GM18951 (cell line): Measurements from ENCODE around the gene GAS6.

Experiments
- POLR2A ChIP-seq: IDR thresholded peaks from 4 replicates; pipeline ENCODE4 v1.6.1; 2011; ENCODE audit warnings: mild to moderate bottlenecking; ENCODE audit not compliant: insufficient read length, insufficient read depth; ENCODE audit errors: extremely low read depth
- in situ Hi-C: fragments of 300-500 bp; cut with MboI; formaldehyde crosslinking; loops from one replicate; pipeline ENCODE4 v1.12.0; 2022; ENCODE audit warnings: low sequenced_read_pairs, mixed read lengths, inconsistent platforms; ENCODE audit not compliant: unreplicated experiment

The GAS6 gene

DNA sequence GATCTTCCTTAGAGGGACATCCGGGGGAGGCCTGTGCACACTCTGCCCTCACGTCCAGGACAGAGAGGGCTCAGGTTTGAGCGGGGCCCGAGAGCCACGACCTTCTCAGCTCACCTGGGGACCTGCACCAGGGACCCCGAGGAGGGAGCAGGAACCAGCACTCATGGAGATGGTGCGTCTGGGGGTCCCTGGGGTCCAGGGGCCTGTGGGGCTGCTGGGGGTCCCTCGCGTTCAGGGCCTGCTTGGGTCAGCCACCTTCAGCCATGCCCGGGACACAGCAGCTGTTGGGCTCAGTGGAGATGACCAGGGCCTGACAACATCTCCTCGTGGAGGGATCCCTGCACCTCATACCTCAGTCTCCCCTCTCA is 57.8 kb downstream of the GAS6 start:
- TF ChIP-seq POLR2A: no peak
- in situ Hi-C loops: no loop called here

DNA sequence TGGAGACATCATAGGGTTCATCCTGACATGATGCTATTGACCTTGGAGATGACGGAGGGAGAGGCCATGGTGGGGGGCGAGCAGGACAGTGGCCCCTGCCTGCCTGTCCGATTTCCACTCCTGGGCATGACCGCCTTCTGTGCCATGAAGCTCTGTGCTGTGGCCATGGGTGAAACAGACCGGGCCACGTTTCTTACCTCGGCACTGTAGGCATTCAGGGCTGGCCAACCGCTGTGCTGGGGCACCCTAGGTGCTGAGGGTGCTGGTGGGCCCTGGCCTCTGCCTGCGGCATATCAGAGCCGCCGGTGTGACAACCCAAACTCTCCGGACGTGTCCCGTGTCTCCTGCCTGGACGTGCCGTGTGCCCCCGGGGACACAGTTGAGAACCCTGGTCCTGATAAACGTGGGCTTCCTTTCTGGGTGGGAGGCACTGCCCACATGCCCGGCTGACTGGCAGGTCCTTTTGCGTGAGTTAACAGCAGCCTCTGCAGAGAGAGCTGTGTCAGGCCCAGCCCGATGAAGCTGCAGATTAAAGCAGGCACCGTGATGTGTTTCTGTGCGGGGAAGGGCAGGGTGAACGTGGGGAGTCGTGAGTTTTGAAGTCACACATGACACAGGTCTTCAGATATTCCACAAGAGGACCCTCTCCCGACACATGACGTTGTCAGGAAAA is 58.3 kb downstream of the GAS6 start:
- in situ Hi-C loops: no loop called here
- no peak for TF ChIP-seq POLR2A

DNA sequence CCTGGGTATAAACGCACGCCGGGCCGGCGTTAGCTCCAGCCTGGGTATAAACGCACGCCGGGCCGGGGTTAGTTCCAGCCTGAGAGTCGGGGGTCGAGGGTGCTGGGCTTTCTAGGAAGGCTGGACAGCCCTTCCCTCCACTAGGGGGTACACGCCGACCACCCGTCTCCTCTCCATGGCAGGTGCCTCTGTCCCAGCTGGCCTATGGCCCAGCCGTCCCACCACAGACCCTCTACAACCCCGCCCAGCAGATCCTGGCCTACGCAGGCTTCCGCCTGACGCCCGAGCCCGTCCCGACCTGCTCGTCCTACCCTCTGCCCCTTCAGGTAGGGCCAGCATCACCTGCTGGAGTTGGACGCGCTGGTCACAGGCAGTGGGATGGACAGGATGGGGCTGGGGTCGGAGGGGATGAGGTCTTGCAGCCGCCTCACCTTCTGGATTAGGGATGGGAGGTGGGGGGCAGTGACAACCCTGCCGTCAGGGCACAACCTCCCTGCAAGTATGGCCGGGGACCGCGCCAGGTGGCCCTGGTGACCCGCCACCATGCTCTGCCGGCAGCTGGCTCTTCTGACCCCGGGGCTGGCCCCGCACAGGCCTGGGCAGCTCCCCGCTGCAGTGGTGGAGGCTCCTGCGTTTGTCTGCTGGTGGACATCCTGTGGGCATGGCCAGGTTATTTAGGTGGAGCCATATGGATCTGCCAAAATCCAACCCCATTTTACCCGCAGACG is 59.0 kb downstream of the GAS6 start:
- in situ Hi-C loops: no loop called here
- no peak for TF ChIP-seq POLR2A

DNA sequence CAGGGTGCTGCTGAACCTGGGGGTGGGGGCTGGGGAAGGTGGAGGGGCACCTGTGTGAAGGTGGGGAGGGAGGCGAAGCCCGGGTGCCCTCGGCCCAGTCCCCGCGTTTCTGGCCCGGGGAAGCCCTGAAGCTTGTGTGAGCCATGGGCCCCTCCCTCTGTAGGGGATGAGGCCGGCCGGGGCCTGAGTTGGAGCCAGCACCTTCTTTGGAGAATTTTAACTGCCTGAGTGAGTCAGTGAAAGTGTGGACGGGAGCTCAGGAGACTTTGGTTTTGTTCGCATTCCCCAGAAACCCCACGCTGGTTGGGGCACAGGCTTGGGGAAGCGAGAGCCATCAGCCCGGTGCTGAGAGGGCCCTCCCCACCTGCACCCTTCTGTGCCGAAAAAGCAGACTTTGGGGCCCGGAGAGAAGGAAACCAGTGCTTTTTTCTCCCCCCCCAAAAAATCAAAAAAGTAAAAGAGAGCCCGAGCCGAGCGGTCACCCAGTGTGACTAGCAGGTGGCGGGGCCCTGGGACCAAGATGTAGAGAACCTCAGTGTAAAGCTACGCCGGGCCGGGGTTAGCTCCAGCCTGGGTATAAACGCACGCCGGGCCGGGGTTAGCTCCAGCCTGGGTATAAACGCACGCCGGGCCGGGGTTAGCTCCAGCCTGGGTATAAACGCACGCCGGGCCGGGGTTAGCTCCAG is 59.7 kb downstream of the GAS6 start:
- no peak for TF ChIP-seq POLR2A
- in situ Hi-C loops: no loop called here

DNA sequence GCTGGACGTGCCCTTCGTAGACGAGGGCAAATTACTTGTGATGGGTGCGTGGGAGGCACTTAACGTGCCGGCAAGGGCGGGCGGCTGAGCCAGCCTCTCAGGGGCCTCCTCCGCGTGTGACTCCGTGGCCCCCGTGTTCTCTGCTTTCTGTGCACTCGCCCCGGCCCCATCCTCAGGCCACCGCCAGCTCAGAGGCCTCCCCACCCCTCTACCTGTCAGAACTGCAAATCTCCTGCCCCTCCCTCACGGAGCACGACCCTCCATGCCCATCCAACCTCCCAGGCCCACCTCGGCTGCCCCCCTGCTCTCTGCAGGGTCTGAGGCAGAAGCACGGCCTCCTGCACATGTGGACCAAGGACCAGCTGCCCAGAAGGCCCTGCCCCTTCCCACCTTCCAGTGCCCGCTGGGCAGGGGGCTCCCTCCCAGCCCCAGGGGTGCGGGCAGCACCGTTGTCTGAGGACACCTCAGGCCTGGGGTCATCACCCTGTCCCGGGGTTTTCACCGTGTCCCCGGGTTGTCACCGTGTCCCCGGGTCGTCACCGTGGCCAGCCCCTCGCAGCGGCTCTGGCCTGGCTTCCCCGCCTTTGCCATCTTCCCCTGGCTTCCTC is 60.4 kb downstream of the GAS6 start:
- TF ChIP-seq POLR2A: no peak
- in situ Hi-C loops: no loop called here

DNA sequence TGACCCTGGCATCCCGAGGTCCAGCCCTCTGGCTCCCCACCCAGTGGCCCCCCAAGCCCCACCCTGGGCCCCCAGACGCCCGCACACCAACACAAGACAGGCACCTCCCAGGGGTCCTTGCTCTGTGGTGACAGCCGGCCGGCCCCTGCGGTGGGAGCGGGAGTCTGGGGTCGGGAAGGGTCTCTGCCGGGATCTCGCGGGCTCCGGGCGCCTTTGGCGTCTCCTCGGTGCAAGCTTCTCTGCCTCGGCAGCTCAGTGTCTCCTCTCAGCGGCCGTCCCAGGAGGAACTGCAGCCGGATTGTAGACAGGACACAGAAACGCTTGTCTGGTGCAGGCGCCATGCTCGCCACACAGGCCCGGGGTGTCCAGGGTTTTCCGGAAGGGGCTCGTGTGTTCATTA is 61.1 kb downstream of the GAS6 start:
- in situ Hi-C loops: no loop called here
- no peak for TF ChIP-seq POLR2A

DNA sequence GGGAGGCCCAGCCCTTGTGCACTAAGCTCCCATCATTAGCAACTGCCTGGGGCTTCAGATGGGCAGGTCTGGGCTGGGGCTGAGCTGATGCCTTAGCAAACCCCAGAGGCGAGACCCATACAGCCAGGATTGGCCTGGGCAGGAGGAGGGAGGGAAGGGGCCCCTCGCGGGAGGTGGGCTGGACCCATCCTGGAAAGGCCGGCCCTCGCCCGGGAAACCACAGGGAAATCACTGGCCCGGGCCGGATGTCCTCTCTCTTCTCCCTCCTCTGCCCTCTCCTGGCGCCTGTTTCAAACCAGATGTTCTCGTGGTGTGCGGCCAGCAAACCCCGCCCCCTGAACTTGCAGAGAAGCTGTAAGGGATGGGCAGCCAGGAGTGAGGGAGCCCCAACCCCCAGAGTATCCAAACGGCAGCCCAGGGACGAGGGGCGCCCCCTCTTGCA is 61.8 kb downstream of the GAS6 start:
- in situ Hi-C loops: no loop called here
- TF ChIP-seq POLR2A: no peak

DNA sequence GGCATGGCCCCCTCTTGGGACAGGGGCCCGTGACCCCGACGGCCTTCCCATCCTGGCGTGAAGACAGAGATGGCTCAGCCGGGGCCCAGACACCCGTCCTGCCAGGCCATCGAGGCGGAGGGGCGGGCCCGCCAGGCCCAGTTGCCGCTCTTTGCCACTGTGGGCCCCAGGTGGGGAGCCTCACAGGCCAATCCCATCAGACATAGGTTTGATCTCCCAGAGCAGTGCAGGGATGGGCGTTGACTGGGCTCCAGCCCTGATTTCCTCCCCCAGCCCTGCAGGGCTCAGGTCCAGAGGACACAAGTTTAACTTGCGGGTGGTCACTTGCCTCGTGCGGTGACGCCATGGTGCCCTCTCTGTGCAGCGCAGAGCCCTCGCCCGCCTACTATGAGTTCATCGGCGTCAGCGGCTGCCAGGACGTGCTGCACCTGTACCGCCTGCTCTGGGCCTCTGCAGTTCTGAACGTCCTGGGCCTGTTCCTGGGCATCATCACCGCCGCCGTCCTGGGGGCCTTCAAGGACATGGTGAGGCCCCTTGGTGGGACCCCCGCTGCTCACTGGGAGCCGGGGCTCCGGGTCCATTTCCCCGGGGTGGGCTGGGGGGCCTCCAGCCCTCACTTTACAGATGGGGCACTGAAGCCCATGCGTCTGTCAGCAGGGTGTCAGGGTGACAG is 62.5 kb downstream of the GAS6 start:
- TF ChIP-seq POLR2A: no peak
- in situ Hi-C loops: no loop called here

DNA sequence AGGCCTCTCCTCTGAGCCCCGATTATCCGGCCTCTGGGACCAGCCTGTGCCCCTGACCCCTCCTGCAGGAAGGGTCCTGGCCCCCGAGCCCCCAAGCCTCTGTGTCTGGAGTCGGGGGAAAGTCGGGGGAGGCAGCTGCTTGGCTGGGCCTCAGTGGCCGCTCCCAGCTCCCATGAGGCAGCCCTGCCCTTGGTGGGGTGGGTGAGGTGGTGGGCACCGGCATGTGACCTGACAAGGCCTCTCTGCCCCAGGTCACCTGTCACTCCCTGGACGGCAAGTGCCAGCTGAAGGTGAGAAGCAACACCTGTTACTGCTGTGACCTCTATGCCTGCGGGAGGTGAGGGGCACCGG is 63.3 kb downstream of the GAS6 start:
- TF ChIP-seq POLR2A: no peak
- in situ Hi-C loops: no loop called here

DNA sequence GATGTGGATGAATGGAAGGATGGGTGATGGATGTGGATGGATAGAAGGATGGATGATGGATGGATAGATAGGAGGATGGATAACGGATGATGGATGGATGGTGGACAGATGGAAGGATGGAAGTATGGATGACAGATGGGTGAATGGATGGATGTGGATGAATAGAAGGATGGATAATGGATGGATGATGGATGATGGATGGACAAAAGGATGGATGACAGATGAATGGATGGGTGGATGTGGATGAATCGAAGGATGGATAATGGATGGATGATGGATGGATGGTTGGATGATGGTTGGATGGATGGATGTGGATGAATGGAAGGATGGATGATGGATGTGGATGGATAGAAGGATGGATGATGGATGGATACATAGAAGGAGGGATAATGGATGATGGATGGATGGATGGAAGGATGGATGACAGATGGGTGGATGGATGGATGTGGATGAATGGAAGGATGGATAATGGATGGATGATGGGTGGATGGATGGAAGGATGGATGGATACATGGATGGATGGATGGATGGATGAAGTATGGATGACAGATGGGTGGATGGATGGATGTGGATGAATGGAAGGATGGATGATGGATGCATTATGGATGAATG is 65.6 kb downstream of the GAS6 start:
- no peak for TF ChIP-seq POLR2A
- in situ Hi-C loops: no loop called here

DNA sequence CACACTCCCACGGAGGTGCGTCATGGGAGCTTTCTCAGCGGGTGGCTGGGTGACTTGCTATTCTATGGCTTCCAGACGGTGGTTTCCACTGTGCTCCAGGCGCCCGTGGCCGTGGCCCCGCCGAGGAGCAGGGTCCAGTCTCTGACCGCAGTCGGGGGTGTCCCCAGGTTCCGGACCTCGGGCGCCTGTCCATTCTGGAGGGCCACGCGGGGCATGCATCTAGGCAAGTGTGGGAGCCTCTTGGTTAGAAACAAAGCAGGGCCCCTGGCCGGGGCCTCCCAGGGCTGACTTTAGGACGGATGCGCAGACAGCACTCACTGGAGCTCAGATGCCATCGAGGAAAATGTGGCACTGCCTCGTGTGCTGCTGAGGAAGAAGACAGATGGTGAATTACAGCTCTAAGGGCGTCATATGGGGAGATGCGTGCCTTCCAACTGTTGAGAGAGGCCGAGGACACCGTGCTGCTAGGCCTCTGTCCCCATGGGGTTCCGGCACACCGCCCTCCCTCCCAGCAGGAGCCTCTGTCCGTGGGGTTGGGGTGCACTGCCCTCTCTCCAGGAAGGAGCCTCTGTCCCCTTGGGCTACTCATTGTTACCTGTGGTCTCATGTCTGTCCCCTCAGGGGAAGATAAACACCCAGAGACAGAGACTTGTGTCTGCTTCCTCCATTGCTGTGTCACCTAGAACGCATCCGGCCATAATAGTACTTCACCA is 66.8 kb downstream of the GAS6 start:
- no peak for TF ChIP-seq POLR2A
- in situ Hi-C loops: no loop called here
